Spleen (tissue), 7 donors: ENCODE measurements around the gene TCAIM.

ENCODE experiments used
- CTCF ChIP-seq, 11 experiments: fragments of 200-600 bp in 7 of 11; fragments of 450-650 bp in 4 of 11; sonication (generic) in 4 of 11; IDR thresholded peaks in 8 of 11; conservative IDR thresholded peaks in 3 of 11; 1 replicate in 7 of 11; 2 replicates in 4 of 11; pipeline versions ENCODE4 v1.4.0 to v1.8.0; 2016 to 2021; ENCODE audit warnings: antibody characterized with exemption in 11 of 11, inconsistent platforms in 4 of 11, mild to moderate bottlenecking in 1 of 11
- POLR2AphosphoS5 ChIP-seq, 3 donors: sonication (generic); formaldehyde crosslinking; IDR thresholded peaks; one replicate each; pipeline ENCODE4 v1.5.1; 2017; ENCODE audit warnings: antibody characterized with exemption in 3 of 3
- donor health status: DM: no; HTN: no; CAD: no; lungs with moderate emphysema.
- donor health status: DM: no; HTN: no; CAD: no.
- donor health status: DM: no; HTN: no; CAD: no.

GRCh38 chr3:44415421-44415820 lies 76.9 kb downstream of the TCAIM start:
- TF ChIP-seq POLR2AphosphoS5 (IDR thresholded peaks at IDR 0.05) (peak in 1 of 3 donors; percentile 27), CTCF (IDR thresholded peaks at IDR 0.05 in 8 of 11, conservative IDR thresholded peaks at IDR 0.05 in 3 of 11) (no peak)
